ENCODE data around the gene MYO6. TPM values are rescaled to one million over a fixed set of nuclear protein-coding genes. Genes with fewer than 3 reads are reported as not detected.

MYO6 gene
- polyA plus RNA-seq, 1 of the 3 experiments (the other 2 are of a cell fraction): 6.2 TPM

GRCh38 chr6:75752365-75752764, 3.3 kb downstream of the MYO6 start:
- Histone ChIP-seq H3K4me1 (ENCODE audit: control insufficient read depth in 1 of 2, insufficient read depth in 2 of 2, low read depth in 1 of 2, low read length in 1 of 2) (peaks cover 0 to 5% of the 10 kb centered on the region in 2 experiments; a peak in 2 of 4 replicates), H3K9ac (no peak overlapping the region), H3K9me2 (no peaks in the 10 kb centered on the region), H4K20me1 (ENCODE audit: insufficient read depth) (no peaks in the 10 kb centered on the region), H3K4me3 (ENCODE audit: low read depth in 2 of 2, low read length in 1 of 2) (no peak overlapping the region), H3K27me3 (ENCODE audit: insufficient read depth) (no peaks in the 10 kb centered on the region), H3K4me2 (no peak overlapping the region), H2AFZ (ENCODE audit: low read depth) (no peak overlapping the region), H3K79me2 (ENCODE audit: insufficient read depth) (peaks cover 49% of the 10 kb centered on the region), H3F3A (replicated peaks; ENCODE audit: insufficient read depth) (peaks cover 24% of the 10 kb centered on the region), H3K36me3 (replicated peaks in 1 of 2; ENCODE audit: control insufficient read depth in 1 of 2, insufficient read depth in 2 of 2, low read length in 1 of 2) (peaks cover 0 to 5% of the 10 kb centered on the region in 2 experiments), H3K27ac (ENCODE audit: low read depth in 2 of 2, low read length in 1 of 2) (no peak overlapping the region), H3K9me3 (no peaks in the 10 kb centered on the region)
- POLR2A ChIA-PET: no interaction called here
- DNase-seq: no peak
- WGBS (ENCODE audit: low lambda C conversion rate): 83% methylated on average over 3 of the region's 3 CpGs
- TF ChIP-seq TAF1 (IDR thresholded peaks at IDR 0.05; ENCODE audit: borderline replicate concordance, low read depth, low read length): no peak
- no peak for TF ChIP-seq YY1 (IDR thresholded peaks at IDR 0.05; ENCODE audit: low read depth)
- TF ChIP-seq, protein P1, sequence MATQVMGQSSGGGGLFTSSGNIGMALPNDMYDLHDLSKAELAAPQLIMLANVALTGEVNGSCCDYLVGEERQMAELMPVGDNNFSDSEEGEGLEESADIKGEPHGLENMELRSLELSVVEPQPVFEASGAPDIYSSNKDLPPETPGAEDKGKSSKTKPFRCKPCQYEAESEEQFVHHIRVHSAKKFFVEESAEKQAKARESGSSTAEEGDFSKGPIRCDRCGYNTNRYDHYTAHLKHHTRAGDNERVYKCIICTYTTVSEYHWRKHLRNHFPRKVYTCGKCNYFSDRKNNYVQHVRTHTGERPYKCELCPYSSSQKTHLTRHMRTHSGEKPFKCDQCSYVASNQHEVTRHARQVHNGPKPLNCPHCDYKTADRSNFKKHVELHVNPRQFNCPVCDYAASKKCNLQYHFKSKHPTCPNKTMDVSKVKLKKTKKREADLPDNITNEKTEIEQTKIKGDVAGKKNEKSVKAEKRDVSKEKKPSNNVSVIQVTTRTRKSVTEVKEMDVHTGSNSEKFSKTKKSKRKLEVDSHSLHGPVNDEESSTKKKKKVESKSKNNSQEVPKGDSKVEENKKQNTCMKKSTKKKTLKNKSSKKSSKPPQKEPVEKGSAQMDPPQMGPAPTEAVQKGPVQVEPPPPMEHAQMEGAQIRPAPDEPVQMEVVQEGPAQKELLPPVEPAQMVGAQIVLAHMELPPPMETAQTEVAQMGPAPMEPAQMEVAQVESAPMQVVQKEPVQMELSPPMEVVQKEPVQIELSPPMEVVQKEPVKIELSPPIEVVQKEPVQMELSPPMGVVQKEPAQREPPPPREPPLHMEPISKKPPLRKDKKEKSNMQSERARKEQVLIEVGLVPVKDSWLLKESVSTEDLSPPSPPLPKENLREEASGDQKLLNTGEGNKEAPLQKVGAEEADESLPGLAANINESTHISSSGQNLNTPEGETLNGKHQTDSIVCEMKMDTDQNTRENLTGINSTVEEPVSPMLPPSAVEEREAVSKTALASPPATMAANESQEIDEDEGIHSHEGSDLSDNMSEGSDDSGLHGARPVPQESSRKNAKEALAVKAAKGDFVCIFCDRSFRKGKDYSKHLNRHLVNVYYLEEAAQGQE (IDR thresholded peaks at IDR 0.05; ENCODE audit: low read depth, low read length): no peak
- TF ChIP-seq FOSL2 (IDR thresholded peaks at IDR 0.05; ENCODE audit: borderline replicate concordance, low read depth): no peak
- TF ChIP-seq, protein P2, sequence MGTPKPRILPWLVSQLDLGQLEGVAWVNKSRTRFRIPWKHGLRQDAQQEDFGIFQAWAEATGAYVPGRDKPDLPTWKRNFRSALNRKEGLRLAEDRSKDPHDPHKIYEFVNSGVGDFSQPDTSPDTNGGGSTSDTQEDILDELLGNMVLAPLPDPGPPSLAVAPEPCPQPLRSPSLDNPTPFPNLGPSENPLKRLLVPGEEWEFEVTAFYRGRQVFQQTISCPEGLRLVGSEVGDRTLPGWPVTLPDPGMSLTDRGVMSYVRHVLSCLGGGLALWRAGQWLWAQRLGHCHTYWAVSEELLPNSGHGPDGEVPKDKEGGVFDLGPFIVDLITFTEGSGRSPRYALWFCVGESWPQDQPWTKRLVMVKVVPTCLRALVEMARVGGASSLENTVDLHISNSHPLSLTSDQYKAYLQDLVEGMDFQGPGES (IDR thresholded peaks at IDR 0.05; ENCODE audit: low read depth, low read length): no peak
- TF ChIP-seq SIN3A (IDR thresholded peaks at IDR 0.05; ENCODE audit: borderline replicate concordance, low read depth, low read length): no peak
- TF ChIP-seq GABPA (IDR thresholded peaks at IDR 0.05; ENCODE audit: low read depth): no peak
- no peak for TF ChIP-seq RXRA (IDR thresholded peaks at IDR 0.05; ENCODE audit: borderline replicate concordance, low read depth)
- no peak for TF ChIP-seq MEF2A (IDR thresholded peaks at IDR 0.05; ENCODE audit: borderline replicate concordance, low read depth)
- no peak for TF ChIP-seq TCF12 (IDR thresholded peaks at IDR 0.05)
- no peak for TF ChIP-seq ELF1 (IDR thresholded peaks at IDR 0.05)
- no peak for TF ChIP-seq RAD21 (IDR thresholded peaks at IDR 0.05; ENCODE audit: low read length)
- TF ChIP-seq POLR2AphosphoS5 (IDR thresholded peaks at IDR 0.05; ENCODE audit: low read depth, low read length): no peak
- TF ChIP-seq RCOR1 (IDR thresholded peaks at IDR 0.05; ENCODE audit: low read length): no peak
- TF ChIP-seq CTCF (IDR thresholded peaks at IDR 0.05): no peak
- no peak for TF ChIP-seq MXI1 (IDR thresholded peaks at IDR 0.05; ENCODE audit: low read depth, low read length)
- no peak for TF ChIP-seq NFIC (IDR thresholded peaks at IDR 0.05; ENCODE audit: borderline replicate concordance)
- TF ChIP-seq GATA2 (CRISPR knock-in tag; IDR thresholded peaks at IDR 0.05): no peak
- TF ChIP-seq USF2 (IDR thresholded peaks at IDR 0.05; ENCODE audit: borderline replicate concordance, low read depth, low read length): no peak
- CTCF ChIA-PET: no interaction called here
